ENCODE results near the gene DHCR24. TPM values are rescaled to one million over a fixed set of nuclear protein-coding genes. Genes with fewer than 3 reads are reported as not detected.

The DHCR24 gene
- total and polyA plus RNA-seq, 2 of the 13 experiments (the other 11 are each of a cell fraction or from before 2014, with no cell fraction given) = 374 to 448 TPM

- peak; percentile 50; the same call in 1 of the 2 replicates for TF ChIP-seq ELF3 (CRISPR knock-in tag; IDR thresholded peaks at IDR 0.05)
- TF ChIP-seq THYN1 (CRISPR knock-in tag; IDR thresholded peaks at IDR 0.05; ENCODE audit: borderline replicate concordance, low read depth) = no peak
- TF ChIP-seq HMG20A (CRISPR knock-in tag; IDR thresholded peaks at IDR 0.05; ENCODE audit: borderline replicate concordance) = peak; percentile 62; the same call in 1 of the 2 replicates
- no peak for TF ChIP-seq ZNF687 (CRISPR knock-in tag; IDR thresholded peaks at IDR 0.05)
- peak; percentile 93 for TF ChIP-seq RBAK (CRISPR knock-in tag; IDR thresholded peaks at IDR 0.05)
- peak; percentile 74; the same call in 1 of the 2 replicates for TF ChIP-seq ZNF24 (IDR thresholded peaks at IDR 0.05)
- TF ChIP-seq ZNF232 (CRISPR knock-in tag; IDR thresholded peaks at IDR 0.05; ENCODE audit: borderline replicate concordance) = no peak
- peak; percentile 98 for TF ChIP-seq ZNF629 (CRISPR knock-in tag; conservative IDR thresholded peaks at IDR 0.05)
- TF ChIP-seq ZNF496 (CRISPR knock-in tag; IDR thresholded peaks at IDR 0.05; ENCODE audit: insufficient replicate concordance) = no peak
- TF ChIP-seq ZNF20 (CRISPR knock-in tag; IDR thresholded peaks at IDR 0.05) = no peak
- 0 out of 2 replicates have a peak, but pooled peaks have one; percentile 21 for TF ChIP-seq ATF2 (CRISPR knock-in tag; IDR thresholded peaks at IDR 0.05)
- no peak for TF ChIP-seq SOX13 (IDR thresholded peaks at IDR 0.05)
- peak in 1 of 2 experiments; percentile 39; a peak in 1 of 4 replicates for TF ChIP-seq SOX13 (CRISPR knock-in tag; conservative IDR thresholded peaks at IDR 0.05 in 1 of 2, IDR thresholded peaks at IDR 0.05 in 1 of 2)
- TF ChIP-seq ZSCAN29 (CRISPR knock-in tag; conservative IDR thresholded peaks at IDR 0.05) = peak; percentile 95
- no peak for TF ChIP-seq POLR2A (IDR thresholded peaks at IDR 0.05; ENCODE audit: insufficient read depth in 1 of 2, low read depth in 2 of 2, low read length in 2 of 2)
- TF ChIP-seq ZNF225 (CRISPR knock-in tag; IDR thresholded peaks at IDR 0.05) = no peak
- TF ChIP-seq BRCA1 (CRISPR knock-in tag; IDR thresholded peaks at IDR 0.05) = no peak
- TF ChIP-seq SAP130 (CRISPR knock-in tag; IDR thresholded peaks at IDR 0.05; ENCODE audit: low read depth) = peak; percentile 47; the same call in 1 of the 2 replicates
- no peak for TF ChIP-seq ZNF343 (CRISPR knock-in tag; IDR thresholded peaks at IDR 0.05)
- no peak for TF ChIP-seq RFX3 (CRISPR knock-in tag; IDR thresholded peaks at IDR 0.05)
- TF ChIP-seq ELF1 (CRISPR knock-in tag; IDR thresholded peaks at IDR 0.05) = 0 out of 2 replicates have a peak, but pooled peaks have one; percentile 28
- no peak for TF ChIP-seq ZNF564 (CRISPR knock-in tag; IDR thresholded peaks at IDR 0.05)
- TF ChIP-seq CAMTA2 (CRISPR knock-in tag; IDR thresholded peaks at IDR 0.05; ENCODE audit: borderline replicate concordance) = no peak
- peak; percentile 50 for TF ChIP-seq ARID3A (IDR thresholded peaks at IDR 0.05; ENCODE audit: low read depth, low read length)
Observed at GRCh38 chr1:54919367-54920359, 32.7 kb upstream of the DHCR24 start (continued).

Data from HepG2 (cell line).